Dermis microvascular lymphatic vessel endothelial cell (primary cell): ENCODE results near the gene PIK3R1. TPM values are rescaled to one million over a fixed set of nuclear protein-coding genes. Genes with fewer than 3 reads are reported as not detected.
"Not testable (repeated sequence)": the region's sequence is repeated elsewhere in the genome, so short reads cannot be mapped to it uniquely, and the experiment has no call there.

Source experiments
- DNase-seq, 2 donors: peaks; one replicate each; pipeline versions ENCODE4 v3.0.0 to v3.0.0-alpha.2; 2010; ENCODE audit warnings: low read depth in 2 of 2
- total RNA-seq: library from RNA; depleted of rRNA; stranded (reverse); fragments of >200 nt; gene quantifications from 2 replicates; pipeline ENCODE4 v1.2.1, GENCODE V29; 2014

The PIK3R1 gene
- total RNA-seq, 1 donor from 2014 or later = 26.1 TPM

DNA sequence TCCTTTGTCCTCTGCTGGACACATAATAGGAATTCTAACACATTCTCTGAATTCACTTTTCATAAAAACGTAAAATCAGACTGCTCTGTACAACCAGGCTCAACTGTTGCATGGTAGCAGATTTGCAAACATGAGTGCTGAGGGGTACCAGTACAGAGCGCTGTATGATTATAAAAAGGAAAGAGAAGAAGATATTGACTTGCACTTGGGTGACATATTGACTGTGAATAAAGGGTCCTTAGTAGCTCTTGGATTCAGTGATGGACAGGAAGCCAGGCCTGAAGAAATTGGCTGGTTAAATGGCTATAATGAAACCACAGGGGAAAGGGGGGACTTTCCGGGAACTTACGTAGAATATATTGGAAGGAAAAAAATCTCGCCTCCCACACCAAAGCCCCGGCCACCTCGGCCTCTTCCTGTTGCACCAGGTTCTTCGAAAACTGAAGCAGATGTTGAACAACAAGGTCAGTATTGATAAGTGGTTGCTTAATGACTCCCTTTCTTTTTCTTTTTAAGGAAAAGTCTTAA, 11.1 kb downstream of the PIK3R1 start:
- no peak for DNase-seq

DNA sequence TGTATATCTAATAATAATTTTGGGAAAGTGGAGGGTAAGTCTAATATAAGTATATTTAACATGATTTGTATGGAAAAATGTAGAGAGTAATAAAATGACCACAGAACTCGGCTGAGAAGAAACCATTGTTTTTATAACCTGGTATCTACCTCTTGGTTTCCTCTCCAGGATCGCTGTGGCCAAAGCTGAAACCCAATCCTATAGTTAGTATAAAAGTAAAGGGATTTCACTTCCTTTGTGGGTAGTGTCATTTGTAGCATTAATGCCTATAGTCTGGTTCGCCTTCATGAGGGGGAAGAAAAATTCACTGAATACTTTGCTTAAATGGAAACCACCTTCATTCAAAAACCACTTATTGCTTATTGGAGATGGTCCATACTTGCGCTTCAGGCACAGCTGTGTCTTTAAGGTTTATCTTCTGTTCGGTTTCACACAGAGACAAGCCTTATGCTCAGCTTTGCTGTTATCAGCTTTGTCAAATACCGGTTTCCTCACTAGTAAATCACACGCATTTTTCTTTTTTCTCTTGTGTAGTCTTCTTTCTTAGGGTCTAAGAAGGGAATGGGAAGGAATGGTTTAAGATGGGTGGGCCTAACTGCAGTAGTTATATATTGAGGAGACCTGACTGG, 12.1 kb downstream of the PIK3R1 start:
- no peak for DNase-seq

DNA sequence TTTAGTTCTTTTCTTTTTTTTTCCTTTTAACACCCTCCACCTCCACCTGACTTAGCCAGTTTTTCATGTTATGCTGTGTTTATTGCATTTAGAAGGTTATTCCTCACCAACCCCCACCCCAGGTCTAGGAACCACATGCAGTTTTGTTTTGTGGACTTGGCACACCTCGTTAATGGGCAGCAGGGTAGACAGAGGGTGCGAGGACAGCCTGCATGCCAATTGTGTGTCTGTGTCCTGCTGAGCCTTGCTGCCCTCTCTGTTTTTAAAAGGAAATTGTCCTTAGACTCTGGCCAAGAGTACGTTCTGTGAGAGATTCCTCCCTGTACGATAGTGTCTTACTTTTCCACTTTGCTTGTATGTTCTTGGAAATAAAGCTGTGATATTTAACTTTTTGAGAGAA, 13.9 kb downstream of the PIK3R1 start:
- DNase-seq = peak in 1 of 2 donors; percentile 37

DNA sequence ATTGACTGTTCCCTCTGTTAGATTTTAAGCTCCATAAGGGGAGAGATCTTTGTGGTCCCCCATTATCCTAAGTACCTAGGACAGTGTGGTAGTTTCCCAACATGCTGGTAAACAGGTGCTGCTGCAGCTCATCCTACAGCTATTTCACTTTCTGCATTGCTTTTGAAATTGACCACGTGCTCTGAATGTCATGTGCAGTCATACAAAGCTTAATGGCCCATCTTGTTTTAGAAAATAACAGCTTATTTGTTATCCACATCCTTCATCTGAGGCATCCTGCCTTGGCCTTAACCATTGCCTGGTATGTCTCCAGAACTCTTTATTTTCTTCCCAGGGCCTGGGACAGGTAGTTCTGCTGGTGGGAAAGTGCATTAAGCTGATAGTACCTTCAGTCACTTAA, 14.7 kb downstream of the PIK3R1 start:
- no peak for DNase-seq

DNA sequence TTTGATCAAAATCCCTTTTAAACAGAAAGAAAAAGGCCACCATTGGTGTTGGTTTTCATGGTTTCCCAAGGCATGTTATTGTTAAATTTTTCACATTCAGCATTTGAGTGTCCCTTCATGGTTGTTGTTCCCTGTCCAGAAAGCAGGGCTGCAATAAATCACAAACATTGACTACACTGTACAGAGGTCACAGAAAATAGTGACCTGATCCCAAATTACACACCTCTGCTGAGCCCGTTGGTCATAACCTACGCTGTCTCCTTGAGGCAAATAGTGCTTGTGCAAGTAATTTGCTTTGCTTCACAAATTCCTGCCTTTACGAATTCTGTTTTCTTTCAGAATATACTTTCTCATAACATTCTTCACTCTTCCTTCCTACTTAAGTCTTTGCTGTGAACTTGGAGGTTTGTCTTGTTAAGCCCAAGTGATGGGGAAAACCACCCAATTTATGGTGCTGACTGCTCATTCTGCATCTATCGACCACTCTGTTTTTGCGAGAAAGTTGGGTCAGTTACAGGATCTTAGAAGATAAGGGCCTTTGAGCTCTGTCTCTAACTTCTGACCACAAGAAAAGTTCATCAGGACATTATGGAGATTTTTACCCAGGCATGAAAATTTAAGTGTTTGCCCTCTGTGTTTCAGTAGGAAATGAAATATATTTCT, 16.0 kb downstream of the PIK3R1 start:
- no peak for DNase-seq

DNA sequence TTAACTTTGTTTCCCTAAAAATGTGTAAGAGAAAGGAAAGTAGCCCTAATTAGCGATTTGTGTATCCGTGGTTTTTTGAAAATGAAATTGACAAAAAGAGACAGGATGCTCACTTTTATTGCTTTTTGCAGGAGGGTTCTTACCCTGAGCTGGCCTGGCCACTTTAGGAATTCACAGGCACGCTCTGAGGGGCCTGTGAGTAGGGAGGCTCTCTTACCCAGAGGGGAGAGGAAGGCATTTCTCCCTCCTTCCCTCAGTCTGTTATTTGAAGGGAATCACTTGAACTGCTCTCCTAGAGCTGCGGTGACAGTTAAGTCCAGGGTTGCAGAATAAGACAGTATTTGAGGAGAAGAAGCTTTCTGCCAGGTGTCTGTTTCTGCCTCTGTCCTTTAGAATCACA, 16.7 kb downstream of the PIK3R1 start:
- no peak for DNase-seq

DNA sequence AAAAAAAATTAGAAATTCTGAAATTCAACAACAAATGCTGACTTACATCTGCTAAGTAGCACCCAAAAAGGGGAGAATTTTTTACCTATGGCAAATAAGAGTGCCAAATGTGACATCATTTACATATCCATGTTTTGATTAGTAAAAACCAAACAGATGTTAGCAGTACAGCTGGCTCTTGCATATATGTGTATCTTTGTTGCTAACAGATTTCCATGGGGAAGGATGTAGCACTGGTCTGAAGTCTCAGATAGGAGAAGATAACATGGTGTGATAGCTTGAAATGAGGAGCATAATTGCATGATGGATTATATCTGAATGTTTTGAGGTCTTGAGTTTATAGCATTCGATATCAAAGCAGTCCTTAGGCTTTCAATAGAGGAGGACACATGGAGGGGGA, 17.5 kb downstream of the PIK3R1 start:
- DNase-seq = no peak

DNA sequence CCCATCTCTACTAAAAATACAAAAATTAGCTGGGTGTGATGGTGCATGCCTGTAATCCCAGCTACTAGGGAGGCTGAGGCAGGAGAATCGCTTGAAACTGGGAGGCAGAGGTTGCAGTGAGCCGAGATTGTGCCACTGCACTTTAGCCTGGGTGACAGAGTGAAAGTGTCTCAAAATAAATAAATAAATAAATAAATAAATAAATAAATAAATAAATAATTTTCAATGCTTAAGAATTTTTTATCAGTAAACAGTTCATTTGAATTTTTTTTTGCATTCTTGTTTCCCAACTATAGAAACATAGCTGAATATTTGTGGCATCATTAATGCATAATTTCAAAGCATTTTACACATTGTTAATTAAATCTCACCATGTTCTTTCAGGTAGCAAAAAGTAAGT, 19.7 kb downstream of the PIK3R1 start:
- DNase-seq = not testable (repeated sequence)

DNA sequence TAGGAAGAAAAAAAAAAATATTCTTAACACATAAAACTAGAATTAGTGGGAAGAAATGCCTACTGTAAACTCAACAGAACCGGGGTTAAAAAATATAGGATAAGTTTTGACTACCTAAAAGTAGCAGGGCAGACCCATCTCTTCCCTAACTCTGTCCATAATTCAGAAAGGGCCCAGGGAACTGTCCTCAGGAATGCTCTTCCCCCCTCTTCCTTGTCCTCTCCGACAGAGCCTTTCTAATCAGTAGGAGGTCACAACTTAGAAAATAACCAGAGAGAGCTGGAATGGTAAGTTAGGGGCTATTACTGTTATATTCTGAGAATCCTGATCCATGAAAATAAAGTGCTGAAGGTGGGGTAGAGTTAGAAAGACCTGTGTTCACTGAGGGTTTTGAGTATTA, 22.2 kb downstream of the PIK3R1 start:
- no peak for DNase-seq

DNA sequence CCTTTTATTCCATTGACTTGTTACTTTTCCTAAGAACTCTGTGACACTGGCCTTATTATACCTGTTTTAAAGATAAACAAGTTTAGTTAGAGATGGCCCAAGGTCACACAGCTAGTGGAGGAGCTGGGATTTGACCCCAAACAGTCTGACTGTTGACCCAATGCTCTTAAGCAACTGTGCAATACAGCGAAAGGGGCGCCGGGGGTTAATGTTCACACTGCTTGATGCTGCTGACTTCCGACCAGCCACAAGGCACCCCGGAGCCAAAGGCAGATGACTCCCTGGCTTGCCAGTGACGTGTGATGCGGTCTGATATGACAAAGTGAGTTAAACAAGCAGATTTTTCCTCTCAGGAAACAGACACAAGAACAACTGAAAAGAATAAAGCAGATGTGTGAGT, 23.9 kb downstream of the PIK3R1 start:
- peak; percentile 40 to 84 for DNase-seq

DNA sequence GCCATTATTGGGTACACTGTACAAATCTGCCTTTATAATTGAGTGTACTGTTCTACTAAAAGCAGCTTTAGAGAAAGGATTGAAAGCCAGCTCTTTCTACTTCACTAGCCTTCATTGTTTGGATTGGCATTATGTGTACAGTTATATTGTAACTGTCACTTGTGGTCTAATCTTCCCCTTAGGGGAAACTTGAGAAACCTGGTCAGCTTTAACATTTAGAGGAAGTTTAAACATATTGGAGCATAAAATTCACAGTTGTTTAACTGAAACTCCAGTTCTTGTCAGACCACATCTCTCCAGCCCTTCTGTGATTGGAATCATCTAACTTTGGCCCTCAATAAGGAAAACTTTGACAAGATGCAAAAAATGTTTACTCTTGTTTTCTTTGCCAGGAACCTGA, 24.6 kb downstream of the PIK3R1 start:
- no peak for DNase-seq

DNA sequence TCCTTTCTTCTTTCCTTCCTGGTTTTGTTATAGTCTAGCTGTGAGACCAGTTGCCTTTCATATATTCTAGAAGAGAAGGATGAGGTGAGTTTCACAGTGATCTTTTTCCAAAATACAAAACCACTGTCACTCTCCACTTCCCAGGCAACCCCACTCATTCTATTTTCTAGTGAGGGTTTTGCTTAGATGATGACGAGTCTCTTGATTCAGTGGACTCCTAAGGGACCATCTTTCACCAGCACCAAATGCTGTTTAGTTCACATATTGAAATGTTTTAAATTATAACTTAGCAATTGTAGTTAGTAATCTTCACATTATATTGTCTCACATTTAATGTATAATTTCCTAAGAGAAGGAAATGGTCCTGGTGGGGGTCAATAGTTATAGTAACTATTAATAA, 25.2 kb downstream of the PIK3R1 start:
- no peak for DNase-seq

DNA sequence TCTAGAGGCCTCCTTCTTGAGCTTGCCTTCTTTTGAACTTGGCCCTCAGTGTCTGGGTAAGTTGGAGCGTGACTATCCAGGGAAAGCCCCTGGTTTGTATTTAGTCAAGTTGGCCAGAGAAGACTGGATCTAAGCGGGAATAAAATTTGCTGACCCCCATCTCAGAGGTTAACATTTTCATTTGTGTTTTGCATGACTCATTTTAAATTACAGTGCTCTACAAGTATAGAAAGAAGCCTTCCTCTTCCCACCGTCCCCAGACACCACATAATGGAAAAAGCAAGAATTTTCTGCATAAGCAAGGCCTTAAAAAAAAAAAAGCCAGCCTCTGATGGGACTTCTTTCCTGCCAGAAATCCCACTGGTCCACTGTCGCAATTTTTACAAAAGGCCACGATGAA, 27.2 kb downstream of the PIK3R1 start:
- peak; percentile 81 to 91 for DNase-seq

DNA sequence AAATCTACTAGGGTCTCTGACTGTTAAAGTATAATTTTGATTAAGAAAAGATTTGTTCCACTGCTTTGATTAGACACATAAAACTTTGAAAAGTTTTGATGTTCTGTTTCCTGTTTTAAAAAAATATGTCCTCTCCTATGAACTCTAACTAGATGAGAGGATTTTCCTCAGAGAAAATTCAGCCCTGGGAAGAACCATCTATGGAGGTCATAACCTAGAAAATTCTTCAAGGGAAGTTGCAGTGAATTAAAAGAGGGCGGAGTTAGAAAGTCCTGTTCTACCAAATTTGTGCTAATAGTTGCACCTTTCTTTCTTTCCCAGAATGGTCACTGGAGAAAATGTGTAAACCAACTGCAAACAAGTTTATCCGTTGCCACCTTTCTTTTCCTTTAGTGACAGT, 27.7 kb downstream of the PIK3R1 start:
- DNase-seq = no peak

DNA sequence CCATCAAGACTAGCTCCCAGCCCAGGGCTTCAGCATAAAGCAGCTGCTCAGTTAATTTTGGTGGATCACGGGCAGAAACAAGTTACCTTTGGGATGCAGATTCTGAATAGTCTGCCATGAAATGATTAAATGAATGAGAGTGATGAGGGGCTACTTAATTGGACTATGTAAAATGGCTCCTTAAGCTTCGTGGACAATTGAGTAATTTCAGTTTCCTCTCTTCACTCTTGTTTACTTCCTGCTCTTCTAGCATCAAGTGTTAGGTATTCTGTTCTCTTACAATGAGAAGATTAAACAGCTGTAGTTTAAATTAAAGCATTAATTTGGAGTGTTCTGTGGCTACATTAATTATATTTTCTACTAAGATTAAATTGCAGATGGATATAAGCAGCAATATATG, 28.1 kb downstream of the PIK3R1 start:
- no peak for DNase-seq

DNA sequence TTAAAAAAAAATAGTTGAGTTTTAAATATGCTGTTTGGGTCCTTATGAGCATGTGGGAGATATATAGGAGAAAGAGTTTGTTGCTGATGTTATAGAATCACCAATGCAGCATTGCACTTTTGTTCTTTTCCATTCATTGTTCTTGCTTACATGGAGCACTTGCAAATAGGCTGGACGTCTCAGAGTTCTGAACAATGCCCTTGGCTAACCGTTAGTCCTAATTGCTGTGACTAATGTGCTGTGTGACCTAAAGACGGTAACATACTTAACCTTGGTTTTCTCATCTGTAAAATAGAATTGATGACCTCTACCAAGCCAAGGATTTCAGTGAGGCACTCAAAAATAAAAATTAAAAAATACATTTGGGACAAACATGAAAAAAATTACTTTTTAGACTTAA, 29.8 kb downstream of the PIK3R1 start:
- DNase-seq = peak in 1 of 2 donors; percentile 81

DNA sequence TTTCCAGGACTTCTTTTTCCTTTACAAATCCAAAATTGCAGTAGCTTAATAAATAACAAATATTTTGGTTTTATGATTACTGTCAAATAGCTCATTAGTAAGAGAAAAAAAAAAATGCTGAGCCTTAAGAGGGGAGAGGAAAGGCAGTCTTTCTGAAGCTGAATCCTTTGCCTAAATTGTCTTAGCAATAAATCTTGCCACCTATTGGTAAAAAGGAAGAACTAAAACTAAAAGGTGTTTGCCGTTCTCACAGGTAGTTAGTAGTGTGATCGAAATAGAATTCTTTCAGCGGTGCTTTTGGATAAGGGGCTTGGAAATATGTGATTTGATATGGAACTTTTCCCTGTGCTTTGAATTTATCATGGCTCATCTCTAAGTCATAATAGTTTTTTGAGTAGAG, 31.2 kb downstream of the PIK3R1 start:
- DNase-seq = no peak

DNA sequence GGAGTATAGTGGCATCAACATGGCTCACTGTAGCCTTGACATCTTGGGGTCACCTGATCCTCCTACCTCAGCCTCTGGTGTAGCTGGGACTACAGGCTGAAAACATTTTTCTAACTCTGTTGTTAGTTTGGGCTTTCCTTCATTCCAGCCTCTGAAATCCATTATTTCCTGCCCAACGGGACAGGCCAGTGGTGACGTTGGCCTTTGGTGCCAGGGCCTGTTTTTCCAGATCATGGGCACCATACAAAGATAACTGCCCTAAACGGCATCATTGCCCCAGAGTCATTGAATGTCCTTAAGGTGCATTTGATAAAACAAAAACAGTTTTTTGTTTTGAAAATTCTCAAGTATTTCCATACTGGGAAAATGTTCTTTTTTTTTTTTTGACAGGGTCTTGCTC, 32.1 kb downstream of the PIK3R1 start:
- no peak for DNase-seq

DNA sequence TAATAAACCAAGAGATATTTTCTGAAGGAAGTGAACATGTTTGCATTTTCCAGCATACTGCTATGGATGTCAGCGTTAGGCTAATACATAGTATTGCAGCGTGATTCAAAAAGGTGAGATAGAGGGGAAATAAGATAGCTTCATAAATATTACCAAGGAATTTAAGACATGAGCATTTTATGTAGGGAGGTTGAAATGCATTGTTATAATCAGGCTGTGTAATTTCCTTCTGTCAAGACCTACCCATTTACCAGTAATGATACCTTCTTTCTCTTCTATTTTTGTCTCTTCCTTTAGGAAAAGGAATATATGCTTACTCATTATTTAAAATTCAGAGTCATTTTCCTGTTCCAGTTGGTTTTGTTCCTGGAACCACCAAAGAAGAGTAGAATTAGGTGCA, 33.3 kb downstream of the PIK3R1 start:
- peak; percentile 38 to 80 for DNase-seq

DNA sequence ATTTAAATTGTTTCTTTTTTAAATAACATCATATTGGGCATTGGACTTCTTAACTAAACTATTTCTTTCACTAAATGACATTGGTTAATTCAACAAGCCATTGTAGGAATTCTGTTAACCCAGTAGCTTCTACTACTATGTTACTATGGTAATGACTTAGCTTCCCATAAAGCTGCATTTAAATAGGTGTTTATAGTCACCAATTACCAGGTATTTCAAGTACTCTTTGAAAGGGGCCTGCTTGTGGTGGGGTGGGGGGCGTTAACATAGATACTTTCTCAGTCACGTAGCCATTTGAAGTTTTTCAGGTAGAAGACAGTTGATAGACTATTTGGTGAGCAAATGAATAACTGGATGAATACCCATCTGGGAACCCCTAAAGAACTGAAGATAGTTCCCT, 34.0 kb downstream of the PIK3R1 start:
- DNase-seq = no peak

DNA sequence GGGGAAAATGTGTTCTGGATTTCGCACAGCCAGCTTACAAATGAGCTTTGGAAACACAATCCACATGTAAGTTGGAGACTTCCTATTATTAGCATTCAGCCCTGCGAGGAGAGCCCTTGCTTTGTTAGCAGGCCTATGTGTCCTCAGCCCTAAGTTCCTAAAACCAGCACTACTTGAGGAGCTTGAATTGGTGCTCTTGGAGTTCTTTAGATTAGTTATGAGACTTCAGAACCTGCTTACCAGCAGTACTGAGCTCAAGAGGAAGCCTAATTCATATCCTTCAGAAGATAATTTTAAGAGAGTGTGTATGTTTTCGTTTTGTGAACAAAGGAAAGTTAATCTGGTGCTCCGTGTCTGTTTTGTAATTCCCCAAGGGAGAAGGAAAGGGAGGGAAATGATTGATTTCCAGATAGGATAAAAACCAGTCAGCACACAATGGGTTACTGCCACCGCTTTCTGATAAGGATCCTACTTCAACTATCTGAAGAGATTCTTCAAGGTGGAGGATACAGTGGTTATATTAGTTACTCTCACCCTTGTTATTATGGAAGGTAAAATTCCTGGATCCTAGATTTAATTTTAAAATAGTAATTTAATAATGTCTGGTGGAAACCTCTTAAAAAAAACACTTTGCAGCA, 35.2 kb downstream of the PIK3R1 start:
- no peak for DNase-seq

DNA sequence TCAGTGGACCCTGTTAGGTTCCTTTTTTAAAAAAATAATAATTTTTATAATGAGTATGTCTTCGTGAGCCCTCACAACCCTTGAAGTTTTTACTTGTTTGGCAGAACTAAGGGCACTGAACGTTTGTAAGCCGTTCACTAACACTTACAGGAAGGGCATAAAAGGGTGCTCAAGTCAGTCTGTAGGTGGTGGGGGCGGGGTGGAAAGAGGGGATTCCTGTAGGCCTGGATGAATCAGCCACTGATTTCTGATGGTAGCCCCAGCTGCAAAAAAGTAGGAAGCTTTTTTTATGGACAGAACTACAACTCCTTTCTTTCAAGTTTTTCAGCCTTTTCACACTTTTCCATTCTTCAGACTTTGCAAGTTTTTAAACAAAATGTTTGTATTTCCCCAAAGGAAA, 35.8 kb downstream of the PIK3R1 start:
- peak in 1 of 2 donors; percentile 56 for DNase-seq
